Esophagus muscularis mucosa (tissue), 3 donors: Measurements from ENCODE around the gene IL6.

ENCODE experiments used
- CTCF ChIP-seq, 3 experiments: fragments of 200-600 bp in 2 of 3; fragments of 450-650 bp in 1 of 3; sonication (generic) in 2 of 3; IDR thresholded peaks; one replicate each; pipeline ENCODE4 v1.5.1; 2017 to 2019; ENCODE audit warnings: antibody characterized with exemption in 3 of 3, mild to moderate bottlenecking in 2 of 3, moderate library complexity in 1 of 3
- POLR2AphosphoS5 ChIP-seq, 2 donors: sonication (generic); formaldehyde crosslinking; IDR thresholded peaks; one replicate each; pipeline ENCODE4 v1.6.1; 2017; ENCODE audit warnings: antibody characterized with exemption in 2 of 2

- TF ChIP-seq CTCF (IDR thresholded peaks at IDR 0.05) = no peak
- no peak for TF ChIP-seq POLR2AphosphoS5 (IDR thresholded peaks at IDR 0.05)
Observed at GRCh38 chr7:22743014-22743413, 16.0 kb downstream of the IL6 start.
